Measurements from ENCODE around the gene BMP2K. TPM values are rescaled to one million over a fixed set of nuclear protein-coding genes. Genes with fewer than 3 reads are reported as not detected.
A peak's percentile ranks its signal among the peaks of the same experiment; 100 is the strongest.

The BMP2K gene
- polyA plus RNA-seq, 4 donors, result 9.7 to 134 (median 10.9) TPM

DNA sequence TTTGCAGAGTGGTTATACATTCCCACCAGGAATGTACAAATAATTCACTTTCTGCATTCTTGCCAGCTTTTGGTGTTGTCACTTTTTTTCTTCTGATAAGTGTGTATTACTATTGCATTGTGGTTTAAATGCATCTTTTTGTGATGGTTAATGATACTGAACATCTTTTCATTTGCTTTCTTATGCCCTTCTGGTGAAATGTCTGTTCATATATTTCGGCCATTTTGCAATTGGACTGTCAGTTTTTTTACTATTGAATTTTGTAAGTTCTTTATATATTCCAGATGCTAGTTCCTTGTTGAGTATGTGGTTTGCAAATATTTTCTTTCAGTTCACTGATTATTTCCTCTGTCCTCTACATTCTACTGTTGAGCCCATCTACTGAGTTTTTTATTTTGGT lies 19.4 kb upstream of the BMP2K start:
- Histone ChIP-seq H3K4me1 (ENCODE audit: control insufficient read depth in 3 of 3, insufficient read depth in 2 of 3, low read depth in 1 of 3, low read length in 2 of 3) (peaks cover 0 to 7% (median 0%) of the 10 kb centered on the region in 3 donors), H3K4me3 (ENCODE audit: low read depth in 1 of 3, low read length in 3 of 3) (no peak overlapping the region), H3K27ac (ENCODE audit: low read depth in 1 of 3, low read length in 2 of 3) (no peak overlapping the region), H3K9me3 (ENCODE audit: control insufficient read depth in 2 of 2, insufficient read depth in 1 of 2, low read depth in 1 of 2, low read length in 1 of 2) (no peaks in the 10 kb centered on the region), H3K36me3 (ENCODE audit: control insufficient read depth in 3 of 3, insufficient read depth in 2 of 3, low read depth in 1 of 3, low read length in 3 of 3) (no peaks in the 10 kb centered on the region), H3K27me3 (ENCODE audit: control insufficient read depth in 3 of 3, insufficient read depth in 3 of 3, low read length in 3 of 3) (no peaks in the 10 kb centered on the region)
- FAIRE-seq, result no peak
- no peak for DNase-seq
- 85 to 94% (median 93%) methylated on average over 1 of the region's 1 CpG for WGBS, 3 donors

DNA sequence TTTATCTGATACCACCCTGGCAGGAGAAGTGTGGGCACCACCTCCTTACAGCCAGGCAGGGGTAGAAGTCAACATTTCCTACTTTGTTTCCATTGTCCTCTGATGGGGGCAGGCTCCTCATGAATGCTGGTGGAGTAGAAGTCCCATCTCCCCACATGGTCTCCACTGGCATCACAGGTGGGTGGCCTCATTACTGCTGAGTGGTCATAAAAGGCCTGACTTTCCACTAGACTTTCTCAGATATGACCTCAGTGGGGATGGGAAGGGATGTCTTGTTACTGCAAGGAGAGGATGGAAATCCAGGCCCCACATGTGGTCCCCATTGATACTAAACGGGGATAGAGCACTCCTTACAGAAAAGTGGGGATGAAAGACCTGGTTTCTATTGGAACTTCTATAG lies 18.6 kb upstream of the BMP2K start:
- 85 to 100% (median 96%) methylated on average over 1 of the region's 1 CpG for WGBS, 3 donors

DNA sequence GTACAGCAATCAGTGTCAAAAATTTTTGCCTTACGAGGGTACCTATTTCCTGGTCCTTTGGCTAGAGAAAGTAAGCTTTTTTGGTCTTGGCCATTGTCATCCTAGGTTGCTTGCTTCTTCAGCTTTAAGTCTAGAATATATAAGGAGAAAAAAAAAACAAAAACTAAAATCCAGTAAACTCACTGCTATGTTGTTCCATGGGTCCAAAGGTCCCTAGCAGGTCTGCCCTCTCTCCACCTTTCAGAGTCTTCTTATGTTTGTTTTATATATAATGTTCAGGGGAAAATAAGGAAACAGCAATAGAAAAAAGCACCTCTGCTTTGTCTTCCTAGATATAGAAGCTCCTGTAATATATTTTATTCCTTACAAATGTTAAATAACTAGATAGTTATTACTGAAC lies 18.1 kb upstream of the BMP2K start:
- Histone ChIP-seq H3K27ac (ENCODE audit: low read depth in 1 of 3, low read length in 2 of 3) (no peak overlapping the region), H3K4me3 (ENCODE audit: low read depth in 1 of 3, low read length in 3 of 3) (no peak overlapping the region), H3K9me3 (ENCODE audit: control insufficient read depth in 2 of 2, insufficient read depth in 1 of 2, low read depth in 1 of 2, low read length in 1 of 2) (no peaks in the 10 kb centered on the region), H3K27me3 (ENCODE audit: control insufficient read depth in 3 of 3, insufficient read depth in 3 of 3, low read length in 3 of 3) (no peaks in the 10 kb centered on the region), H3K4me1 (ENCODE audit: control insufficient read depth in 3 of 3, insufficient read depth in 2 of 3, low read depth in 1 of 3, low read length in 2 of 3) (peaks cover 0 to 7% (median 0%) of the 10 kb centered on the region in 3 donors), H3K36me3 (ENCODE audit: control insufficient read depth in 3 of 3, insufficient read depth in 2 of 3, low read depth in 1 of 3, low read length in 3 of 3) (no peaks in the 10 kb centered on the region)
- DNase-seq (peak in 1 of 2 donors; percentile 55), FAIRE-seq (no peak)
- WGBS, 3 donors, result 88 to 96% (median 93%) methylated on average over 1 of the region's 1 CpG

More for the DNA sequence above, 18.6 kb upstream of the BMP2K start:
- H3K9me3 ChIP-seq (ENCODE audit: control insufficient read depth in 2 of 2, insufficient read depth in 1 of 2, low read depth in 1 of 2, low read length in 1 of 2), result no peaks in the 10 kb centered on the region
- FAIRE-seq (no peak), DNase-seq (no peak)
- H3K4me1 ChIP-seq (ENCODE audit: control insufficient read depth in 3 of 3, insufficient read depth in 2 of 3, low read depth in 1 of 3, low read length in 2 of 3), result peaks cover 0 to 7% (median 0%) of the 10 kb centered on the region in 3 donors
- no peaks in the 10 kb centered on the region for H3K27me3 ChIP-seq (ENCODE audit: control insufficient read depth in 3 of 3, insufficient read depth in 3 of 3, low read length in 3 of 3)
- no peak overlapping the region for H3K27ac ChIP-seq (ENCODE audit: low read depth in 1 of 3, low read length in 2 of 3)
- no peaks in the 10 kb centered on the region for H3K36me3 ChIP-seq (ENCODE audit: control insufficient read depth in 3 of 3, insufficient read depth in 2 of 3, low read depth in 1 of 3, low read length in 3 of 3)
- no peak overlapping the region for H3K4me3 ChIP-seq (ENCODE audit: low read depth in 1 of 3, low read length in 3 of 3)

DNA sequence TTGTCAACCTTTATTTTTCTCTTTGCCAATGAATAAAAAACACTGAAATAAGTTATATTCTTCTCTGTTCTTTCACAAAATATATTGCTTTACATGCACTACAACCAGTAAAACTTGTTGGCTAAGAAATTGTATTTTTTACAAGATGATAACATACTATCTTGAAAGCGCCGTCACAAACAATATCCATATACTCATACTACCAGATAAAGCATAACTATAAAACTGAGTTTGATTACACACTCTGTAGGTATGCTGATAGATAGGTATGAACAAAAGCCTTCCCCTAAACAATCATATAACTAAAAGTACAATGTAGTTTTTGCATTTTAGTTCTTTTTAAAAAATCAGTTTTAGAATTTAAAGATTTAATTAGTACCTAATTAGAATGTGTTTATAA lies 13.6 kb upstream of the BMP2K start:
- WGBS, 3 donors, result 14 to 69% (median 35%) methylated on average over 2 of the region's 2 CpGs
- FAIRE-seq (peak; percentile 36), DNase-seq (peak in 1 of 2 donors; percentile 46)
- no peaks in the 10 kb centered on the region for H3K27me3 ChIP-seq (ENCODE audit: control insufficient read depth in 3 of 3, insufficient read depth in 3 of 3, low read length in 3 of 3)
- no peak overlapping the region for H3K27ac ChIP-seq (ENCODE audit: low read depth in 1 of 3, low read length in 2 of 3)
- H3K36me3 ChIP-seq (ENCODE audit: control insufficient read depth in 3 of 3, insufficient read depth in 2 of 3, low read depth in 1 of 3, low read length in 3 of 3), result no peaks in the 10 kb centered on the region
- H3K4me3 ChIP-seq (ENCODE audit: low read depth in 1 of 3, low read length in 3 of 3), result no peak overlapping the region
- peaks cover 0 to 7% (median 0%) of the 10 kb centered on the region in 3 donors for H3K4me1 ChIP-seq (ENCODE audit: control insufficient read depth in 3 of 3, insufficient read depth in 2 of 3, low read depth in 1 of 3, low read length in 2 of 3)
- no peaks in the 10 kb centered on the region for H3K9me3 ChIP-seq (ENCODE audit: control insufficient read depth in 2 of 2, insufficient read depth in 1 of 2, low read depth in 1 of 2, low read length in 1 of 2)

DNA sequence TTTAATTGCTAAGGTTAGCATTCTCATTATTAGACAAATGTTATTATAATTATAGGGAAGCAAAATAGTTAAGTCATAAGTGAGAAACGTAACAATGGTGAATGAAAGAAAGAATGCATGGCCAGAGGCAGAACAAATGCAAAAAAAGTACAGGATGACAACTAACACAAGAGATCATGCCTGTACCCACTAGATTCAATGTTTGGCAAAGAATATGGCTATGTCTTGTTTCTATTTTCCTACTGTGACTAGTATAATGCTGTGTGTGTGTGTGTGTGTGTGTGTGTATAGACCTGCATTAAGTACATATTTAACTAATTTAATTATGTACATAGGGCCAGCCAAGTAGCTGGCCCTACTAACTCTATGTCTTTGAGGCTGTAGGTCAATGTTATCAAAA lies 12.9 kb upstream of the BMP2K start:
- 76 to 84% (median 77%) methylated on average over 1 of the region's 1 CpG for WGBS, 3 donors
- Histone ChIP-seq H3K27me3 (ENCODE audit: control insufficient read depth in 3 of 3, insufficient read depth in 3 of 3, low read length in 3 of 3) (no peaks in the 10 kb centered on the region), H3K27ac (ENCODE audit: low read depth in 1 of 3, low read length in 2 of 3) (no peak overlapping the region), H3K4me1 (ENCODE audit: control insufficient read depth in 3 of 3, insufficient read depth in 2 of 3, low read depth in 1 of 3, low read length in 2 of 3) (peaks cover 0 to 4% (median 0%) of the 10 kb centered on the region in 3 donors), H3K4me3 (ENCODE audit: low read depth in 1 of 3, low read length in 3 of 3) (no peak overlapping the region), H3K36me3 (ENCODE audit: control insufficient read depth in 3 of 3, insufficient read depth in 2 of 3, low read depth in 1 of 3, low read length in 3 of 3) (no peaks in the 10 kb centered on the region), H3K9me3 (ENCODE audit: control insufficient read depth in 2 of 2, insufficient read depth in 1 of 2, low read depth in 1 of 2, low read length in 1 of 2) (no peaks in the 10 kb centered on the region)
- no peak for DNase-seq
- FAIRE-seq, result no peak

DNA sequence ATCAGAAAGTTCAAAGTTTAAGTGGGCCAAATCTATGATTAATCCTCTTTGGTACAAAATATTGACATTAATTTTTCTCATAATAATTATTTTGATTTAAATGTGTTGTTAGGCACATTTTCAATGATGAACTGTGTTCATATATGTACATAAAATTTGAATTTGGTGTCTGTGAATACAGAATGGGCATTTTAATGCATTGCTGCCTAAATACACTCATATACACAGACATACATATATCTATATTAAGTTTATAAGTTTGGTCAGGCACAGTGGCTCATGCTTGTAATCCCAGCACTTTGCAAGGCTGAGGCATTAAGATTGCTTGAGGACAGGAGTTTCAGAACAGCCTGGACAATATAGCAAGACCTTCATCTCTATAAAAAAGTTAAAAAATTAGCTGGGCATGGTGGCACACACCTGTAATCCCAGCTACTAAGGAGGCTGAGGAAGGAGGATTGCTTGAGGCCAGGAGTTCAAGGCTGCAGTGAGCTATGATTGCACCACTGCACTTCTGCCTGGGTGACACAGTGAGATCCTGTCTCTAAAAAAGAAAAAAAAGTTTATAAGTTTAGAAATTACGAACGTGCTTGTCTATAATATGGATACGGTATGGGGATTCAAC lies 12.3 kb upstream of the BMP2K start:
- FAIRE-seq (no peak), DNase-seq (no peak)
- WGBS, 3 donors, result 85 to 96% (median 88%) methylated on average over 3 of the region's 3 CpGs
- Histone ChIP-seq H3K4me1 (ENCODE audit: control insufficient read depth in 3 of 3, insufficient read depth in 2 of 3, low read depth in 1 of 3, low read length in 2 of 3) (peaks cover 0 to 7% (median 0%) of the 10 kb centered on the region in 3 donors), H3K27ac (ENCODE audit: low read depth in 1 of 3, low read length in 2 of 3) (no peak overlapping the region), H3K9me3 (ENCODE audit: control insufficient read depth in 2 of 2, insufficient read depth in 1 of 2, low read depth in 1 of 2, low read length in 1 of 2) (no peaks in the 10 kb centered on the region), H3K27me3 (ENCODE audit: control insufficient read depth in 3 of 3, insufficient read depth in 3 of 3, low read length in 3 of 3) (no peaks in the 10 kb centered on the region), H3K36me3 (ENCODE audit: control insufficient read depth in 3 of 3, insufficient read depth in 2 of 3, low read depth in 1 of 3, low read length in 3 of 3) (no peaks in the 10 kb centered on the region), H3K4me3 (ENCODE audit: low read depth in 1 of 3, low read length in 3 of 3) (no peak overlapping the region)

DNA sequence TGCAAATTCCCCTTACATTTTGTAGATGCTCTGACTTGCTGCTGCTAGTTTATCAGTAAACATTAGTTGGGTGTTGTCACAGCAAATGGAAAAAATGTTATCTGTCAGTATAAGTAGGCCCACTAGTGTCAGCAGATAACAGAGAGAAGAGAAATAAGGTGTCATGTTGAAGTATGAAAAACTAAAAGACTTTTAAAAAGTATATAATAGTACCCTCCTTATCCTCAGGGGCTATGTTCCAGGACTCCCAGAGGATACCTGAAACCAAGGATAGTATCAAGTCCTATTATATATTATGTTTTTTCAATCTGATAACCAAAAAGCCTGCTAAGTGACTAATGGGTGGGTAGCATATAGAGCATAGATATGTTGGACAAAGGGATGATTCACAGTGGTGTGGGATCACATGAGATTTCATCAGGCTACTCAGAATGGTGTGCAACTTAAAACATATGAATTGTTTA lies 11.6 kb upstream of the BMP2K start:
- Histone ChIP-seq H3K9me3 (ENCODE audit: control insufficient read depth in 2 of 2, insufficient read depth in 1 of 2, low read depth in 1 of 2, low read length in 1 of 2) (no peaks in the 10 kb centered on the region), H3K4me1 (ENCODE audit: control insufficient read depth in 3 of 3, insufficient read depth in 2 of 3, low read depth in 1 of 3, low read length in 2 of 3) (peaks cover 0 to 11% (median 0%) of the 10 kb centered on the region in 3 donors), H3K27ac (ENCODE audit: low read depth in 1 of 3, low read length in 2 of 3) (no peak overlapping the region), H3K27me3 (ENCODE audit: control insufficient read depth in 3 of 3, insufficient read depth in 3 of 3, low read length in 3 of 3) (no peaks in the 10 kb centered on the region), H3K36me3 (ENCODE audit: control insufficient read depth in 3 of 3, insufficient read depth in 2 of 3, low read depth in 1 of 3, low read length in 3 of 3) (no peaks in the 10 kb centered on the region), H3K4me3 (ENCODE audit: low read depth in 1 of 3, low read length in 3 of 3) (no peak overlapping the region)
- DNase-seq (no peak), FAIRE-seq (no peak)

DNA sequence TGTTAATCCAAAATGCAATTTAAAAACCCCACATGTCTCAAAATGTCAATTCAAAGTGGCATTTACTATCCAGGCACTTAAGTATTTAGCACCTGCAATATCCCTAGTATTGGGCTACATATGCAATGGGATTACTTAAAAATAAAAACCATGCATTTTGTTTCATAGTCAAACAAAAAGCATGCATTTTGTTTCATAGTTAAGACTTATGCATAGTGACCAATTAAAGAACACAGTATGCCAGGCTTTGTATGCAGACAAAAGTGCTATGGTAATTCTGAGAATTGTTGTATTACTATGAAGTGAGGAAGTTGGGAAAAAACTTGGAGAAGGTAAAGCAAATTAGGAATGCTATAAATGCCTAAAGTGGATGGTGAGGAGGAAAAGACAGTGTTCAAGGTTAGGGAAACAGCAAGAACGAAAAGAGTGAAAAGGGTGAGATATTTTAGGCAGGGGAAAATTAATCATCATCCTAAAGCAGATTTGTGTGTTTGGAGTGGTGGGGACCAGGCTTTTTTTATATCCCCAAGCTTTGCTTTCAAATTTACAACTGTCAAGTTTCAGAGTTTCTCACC lies 10.6 kb upstream of the BMP2K start:
- 42 to 80% (median 65%) methylated on average over 1 of the region's 1 CpG for WGBS, 3 donors
- peaks cover 0 to 16% (median 0%) of the 10 kb centered on the region in 3 donors for H3K4me1 ChIP-seq (ENCODE audit: control insufficient read depth in 3 of 3, insufficient read depth in 2 of 3, low read depth in 1 of 3, low read length in 2 of 3)
- DNase-seq, result no peak
- no peaks in the 10 kb centered on the region for H3K36me3 ChIP-seq (ENCODE audit: control insufficient read depth in 3 of 3, insufficient read depth in 2 of 3, low read depth in 1 of 3, low read length in 3 of 3)
- no peak overlapping the region for H3K4me3 ChIP-seq (ENCODE audit: low read depth in 1 of 3, low read length in 3 of 3)
- no peak overlapping the region for H3K27ac ChIP-seq (ENCODE audit: low read depth in 1 of 3, low read length in 2 of 3)
- no peaks in the 10 kb centered on the region for H3K9me3 ChIP-seq (ENCODE audit: control insufficient read depth in 2 of 2, insufficient read depth in 1 of 2, low read depth in 1 of 2, low read length in 1 of 2)
- H3K27me3 ChIP-seq (ENCODE audit: control insufficient read depth in 3 of 3, insufficient read depth in 3 of 3, low read length in 3 of 3), result no peaks in the 10 kb centered on the region
- FAIRE-seq, result no peak

All from small intestine (tissue), 7 donors.